Activated CD8-positive, alpha-beta memory T cell treated with anti-CD3 and anti-CD28 coated beads for 48 hours (primary cell): ENCODE data around the gene REEP2.

Experiments used
- DNase-seq, 3 experiments: peaks; one replicate each; pipeline ENCODE4 v3.0.0-alpha.2; 2020; ENCODE audit warnings: low read depth in 2 of 3, low spot score in 2 of 3

The REEP2 gene

DNA sequence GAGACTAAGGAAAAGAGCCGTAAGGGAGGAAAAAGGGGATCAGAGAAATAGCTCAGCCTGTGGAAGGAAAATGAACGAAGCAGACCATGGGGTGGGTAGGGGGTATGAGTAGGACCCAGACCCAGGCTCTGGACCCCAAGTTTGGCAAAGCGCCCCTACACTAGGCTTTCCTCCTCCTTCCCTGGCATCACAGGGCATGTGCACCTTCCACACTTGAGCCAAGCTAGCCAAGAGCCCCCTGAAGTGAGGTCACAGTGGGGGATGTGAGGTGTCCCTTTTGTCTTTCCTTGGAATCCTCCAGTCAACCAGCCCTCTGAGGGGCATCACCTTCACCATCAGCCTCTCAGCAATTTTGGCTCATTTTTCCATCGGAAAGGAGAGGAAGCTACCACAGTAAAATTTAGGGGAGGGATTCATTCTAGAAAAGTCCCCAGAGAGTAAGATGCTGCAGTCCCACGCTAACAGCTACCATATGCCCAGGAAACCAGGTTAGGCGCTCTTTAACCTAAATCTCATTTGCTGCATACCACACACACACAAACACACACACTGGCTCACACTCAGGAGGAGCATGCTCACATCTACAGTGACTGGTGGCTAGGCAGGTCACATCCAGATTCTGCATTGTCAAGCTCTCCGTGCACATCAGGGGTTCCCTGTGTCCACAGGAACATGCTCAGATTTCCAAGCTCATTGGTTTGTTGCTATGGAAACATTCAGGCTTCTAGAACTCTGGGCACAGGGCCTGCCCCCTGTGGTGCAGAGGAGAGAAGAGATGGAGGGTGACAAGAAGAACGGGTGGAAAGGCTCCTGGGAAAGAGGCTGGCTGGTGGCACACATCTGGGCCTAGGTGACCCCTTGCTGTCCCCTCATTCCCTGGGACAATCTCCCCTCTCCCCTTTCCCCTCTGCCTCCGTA is 9.9 kb downstream of the REEP2 start:
- no peak for DNase-seq

DNA sequence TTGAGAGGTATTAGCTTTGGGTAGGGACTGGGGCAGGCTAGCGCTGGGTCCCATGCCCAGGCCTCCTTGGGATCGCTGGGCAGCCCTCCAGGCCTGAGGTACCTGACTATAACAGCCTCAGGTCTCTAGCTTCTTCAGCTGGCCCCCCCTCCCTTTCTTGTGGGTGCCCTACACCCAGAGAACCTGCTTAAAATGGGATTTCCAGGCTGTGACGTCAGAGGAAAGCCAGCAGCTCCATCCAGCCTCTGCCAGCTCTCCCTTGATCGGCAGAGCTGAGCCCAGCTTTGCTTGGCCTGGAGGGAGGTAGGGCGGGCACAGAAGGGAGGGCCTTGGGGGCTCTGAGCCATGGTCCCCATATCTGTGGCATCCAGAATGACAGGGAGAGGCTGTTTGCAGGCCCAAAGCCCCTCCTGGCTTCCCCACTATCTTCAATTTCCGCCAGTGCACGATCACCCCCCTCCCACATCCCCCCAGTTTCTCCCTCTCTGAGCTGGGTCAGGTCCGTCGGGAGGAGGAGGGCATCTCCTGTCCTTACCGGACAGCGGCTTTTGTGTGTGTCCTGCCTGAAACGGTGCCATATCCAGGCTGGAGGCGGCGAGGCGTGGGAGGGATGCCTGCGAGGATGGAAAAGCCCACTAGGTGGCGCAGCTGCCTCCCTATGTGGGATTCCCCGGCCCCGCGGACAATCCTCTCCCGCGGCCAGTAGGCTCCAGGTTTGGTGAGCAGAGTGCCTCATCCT is 10.8 kb downstream of the REEP2 start:
- DNase-seq: peak; percentile 47 to 86 (median 83)

DNA sequence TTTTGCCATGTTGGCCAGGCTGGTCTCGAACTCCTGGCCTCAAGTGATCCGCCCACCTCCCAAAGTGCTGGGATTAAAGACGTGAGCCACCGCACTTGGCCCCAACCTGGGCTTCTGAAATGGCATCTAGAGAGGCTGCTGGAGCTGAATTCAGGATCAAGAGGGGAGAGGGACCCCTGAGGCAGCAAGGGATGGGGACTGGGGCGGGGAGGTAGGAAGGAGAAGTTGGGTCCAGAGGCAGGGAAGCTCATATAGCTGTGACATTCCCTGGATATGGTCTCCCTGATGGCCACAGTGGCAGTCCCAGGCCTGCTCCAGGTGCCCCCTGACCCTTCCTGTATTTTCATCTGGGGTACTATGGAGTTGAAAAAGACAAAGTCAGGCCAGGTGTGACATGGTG is 12.1 kb downstream of the REEP2 start:
- DNase-seq: no peak

DNA sequence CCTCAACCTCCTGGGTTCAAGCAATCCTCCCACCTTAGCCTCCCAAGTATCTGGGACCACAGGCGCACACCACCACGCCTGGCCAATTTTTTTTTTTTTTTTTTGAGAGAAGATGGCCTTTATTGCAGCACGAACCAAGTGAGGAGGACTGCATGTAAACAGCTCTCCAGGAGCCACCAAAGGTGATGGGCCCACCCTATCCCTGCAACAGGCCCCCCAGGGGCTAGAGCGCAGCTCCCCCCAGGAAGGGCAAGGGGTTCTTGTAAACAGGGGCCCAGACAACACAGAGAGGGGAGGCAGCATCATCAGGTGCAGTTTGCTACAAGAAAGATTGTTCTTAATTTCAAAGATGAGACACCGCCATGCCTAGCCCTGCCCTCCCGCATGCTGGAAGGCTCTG is 13.9 kb downstream of the REEP2 start:
- DNase-seq: no peak

DNA sequence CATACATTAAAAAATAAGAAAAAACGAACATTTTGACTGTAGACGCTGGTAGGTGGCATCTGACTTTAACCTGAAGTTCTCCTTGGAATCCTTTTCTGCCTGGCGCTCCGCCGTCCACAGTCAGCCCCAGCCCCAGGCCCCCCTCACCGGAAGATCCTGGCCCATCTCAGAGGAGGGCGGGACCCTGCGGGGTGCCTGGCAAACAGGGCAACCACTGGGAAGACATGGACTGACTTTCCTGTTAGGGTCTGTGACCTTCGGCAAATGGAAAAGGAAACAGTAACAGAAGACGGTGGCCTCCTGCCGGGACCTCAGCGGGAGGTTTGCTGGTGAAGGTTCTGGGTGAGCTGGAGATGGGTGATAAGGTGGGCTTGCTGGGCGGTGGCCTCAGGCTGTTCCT is 14.7 kb downstream of the REEP2 start:
- no peak for DNase-seq

DNA sequence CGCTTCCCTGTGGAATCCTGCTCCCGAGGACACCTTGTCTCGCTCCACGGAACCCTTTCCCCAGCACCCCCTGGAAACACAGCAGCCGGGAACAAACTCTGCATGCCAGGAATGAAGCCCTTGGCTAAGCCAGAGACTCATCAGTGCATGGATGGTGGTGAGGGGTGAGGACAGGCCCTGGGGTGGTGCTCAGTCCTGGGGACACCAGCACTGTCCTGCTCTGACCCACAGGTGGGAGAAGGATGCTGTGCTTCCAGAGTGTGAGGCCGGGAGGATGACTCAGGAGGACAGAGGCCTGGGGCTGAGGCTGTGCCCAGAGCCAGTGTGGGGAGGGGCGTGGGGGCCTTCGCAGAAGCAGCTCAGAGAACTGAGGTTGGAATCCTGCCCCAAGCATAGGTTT is 15.3 kb downstream of the REEP2 start:
- DNase-seq: no peak

DNA sequence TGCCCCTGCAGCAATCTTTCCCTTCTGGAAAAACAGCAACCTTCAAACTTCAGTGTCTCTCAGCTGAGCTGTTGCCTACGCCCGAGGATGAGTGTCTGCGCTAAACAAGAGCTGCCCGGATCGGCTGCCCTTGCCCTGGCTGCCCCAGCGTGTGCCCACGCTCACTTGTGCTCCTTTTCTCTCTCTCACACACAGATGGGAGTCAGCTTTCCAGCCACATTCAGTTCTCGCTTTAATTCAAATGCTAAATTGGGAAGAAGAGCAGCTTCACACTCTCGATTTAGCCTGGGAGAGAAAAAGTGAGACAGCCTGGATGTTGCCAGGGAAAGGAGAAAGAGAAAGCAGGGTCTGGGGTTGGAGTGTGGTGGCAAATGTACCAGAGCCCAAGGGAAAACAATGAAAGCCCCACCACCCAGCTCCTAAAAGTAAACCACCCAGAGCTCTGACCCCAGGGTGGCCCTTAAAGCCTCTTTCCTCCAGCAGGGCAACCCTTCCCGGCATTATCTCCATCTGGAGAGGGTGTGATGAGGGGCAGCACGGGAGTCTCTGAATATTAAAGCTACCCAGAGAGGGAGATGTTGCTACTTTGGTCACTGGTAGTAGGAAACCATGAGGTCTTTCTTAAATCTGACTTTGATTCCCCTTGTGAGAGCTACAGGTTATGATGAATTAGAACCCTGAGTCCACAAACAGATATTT is 16.5 kb downstream of the REEP2 start:
- DNase-seq: no peak

DNA sequence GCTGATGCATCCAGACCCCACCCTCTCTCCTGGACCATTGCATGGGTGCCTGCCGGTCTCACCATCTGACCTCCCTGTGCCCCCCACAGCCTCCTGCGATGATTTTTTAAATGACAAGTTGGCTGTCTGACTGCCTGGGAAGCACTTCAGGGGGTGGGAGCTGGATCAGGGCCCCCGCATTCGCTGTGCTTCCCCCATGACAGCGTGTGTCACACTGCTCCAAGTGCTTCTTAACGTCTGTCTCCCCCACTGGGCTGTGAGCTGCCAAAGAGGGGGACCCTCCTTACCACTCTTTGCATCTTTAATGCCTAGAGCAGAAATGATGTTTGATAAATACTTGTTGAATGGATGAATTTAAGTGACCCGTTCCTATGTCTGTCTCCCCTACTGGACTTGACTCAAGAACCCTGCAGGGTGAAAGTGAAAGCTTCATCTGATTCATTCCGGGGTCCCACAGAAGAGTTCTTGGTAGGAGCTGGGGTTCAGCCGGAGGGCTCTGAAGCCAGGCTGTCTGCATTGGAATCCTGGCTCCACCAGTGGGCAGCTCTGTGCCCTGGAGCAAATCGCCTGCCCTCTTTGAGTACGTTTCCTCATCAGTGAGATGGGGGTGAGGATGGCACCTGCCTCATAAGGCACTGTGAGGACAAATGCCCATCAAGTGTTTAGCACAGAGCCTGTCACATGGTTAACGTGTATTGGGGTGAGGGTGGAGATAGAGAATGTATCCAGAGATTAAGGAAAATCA is 18.8 kb downstream of the REEP2 start:
- no peak for DNase-seq

DNA sequence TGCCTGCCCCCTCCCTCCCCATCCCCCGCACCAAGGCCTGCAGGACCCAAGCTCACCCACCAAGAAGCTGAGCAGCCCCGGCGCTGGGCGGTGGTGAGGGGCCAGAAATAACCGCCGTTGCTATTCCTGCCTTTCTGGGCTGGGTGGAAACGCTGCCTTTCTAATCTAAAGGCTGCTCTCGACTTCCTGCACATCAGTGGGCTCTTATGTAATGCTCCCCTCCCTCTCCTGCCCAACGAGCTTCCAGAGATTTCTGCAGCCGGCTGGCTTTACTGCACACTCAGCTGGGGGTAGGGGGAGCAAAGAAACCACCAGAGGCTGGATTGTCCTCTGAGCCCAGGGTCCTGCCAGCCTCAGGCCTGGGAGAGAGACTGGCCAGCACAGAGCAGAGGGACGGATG is 19.5 kb downstream of the REEP2 start:
- DNase-seq: no peak

DNA sequence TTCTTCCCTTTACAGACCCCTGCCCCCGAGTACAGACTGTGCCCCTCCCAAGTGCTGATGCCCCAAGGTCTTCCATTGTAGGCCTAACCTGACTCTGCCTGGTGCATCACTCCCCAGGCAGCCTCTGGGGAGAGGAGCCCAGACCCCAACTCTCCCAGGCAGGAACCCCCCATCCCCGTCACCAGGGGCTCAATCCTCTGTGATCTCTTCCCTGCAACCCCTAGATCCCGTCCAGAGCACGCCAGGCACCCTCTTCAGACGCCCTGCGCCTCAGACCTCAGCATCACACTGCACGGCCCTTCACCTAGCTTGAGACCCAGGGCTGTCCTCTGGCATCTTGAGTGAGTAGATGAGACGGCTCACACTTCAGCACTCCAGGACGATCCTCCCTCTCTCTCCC is 20.0 kb downstream of the REEP2 start:
- no peak for DNase-seq

DNA sequence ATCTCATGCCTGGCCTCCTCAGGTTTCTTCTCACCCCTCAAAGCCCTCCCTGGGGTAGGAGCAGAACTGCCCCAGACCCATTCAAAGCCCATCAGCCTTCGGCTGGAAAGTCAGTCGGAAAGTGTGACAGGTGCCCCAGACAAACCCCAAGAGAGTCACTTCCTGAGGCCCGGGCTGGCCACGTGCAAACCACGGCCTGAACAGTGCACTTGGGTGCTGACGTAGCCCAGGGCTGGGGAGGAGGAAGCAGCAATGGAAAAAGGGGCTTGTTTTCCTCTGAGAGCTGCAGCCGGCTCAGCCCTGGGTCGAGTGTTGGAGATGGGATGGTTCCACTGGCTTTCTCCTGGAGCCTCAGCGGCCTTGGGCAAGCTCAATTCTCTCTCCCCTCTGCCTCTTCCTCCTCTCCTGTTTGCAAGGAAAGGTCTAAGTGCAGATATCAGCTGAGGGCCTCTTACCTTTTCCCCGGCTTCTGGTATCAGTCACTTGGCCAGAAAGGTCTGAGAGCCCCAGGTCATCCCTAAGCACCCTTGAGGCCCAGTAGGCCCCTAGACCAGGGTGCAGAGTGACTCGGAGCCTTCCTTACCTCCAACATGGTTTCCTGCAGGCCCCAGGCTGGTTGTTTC is 20.6 kb downstream of the REEP2 start:
- peak; percentile 57 to 82 (median 69) for DNase-seq

DNA sequence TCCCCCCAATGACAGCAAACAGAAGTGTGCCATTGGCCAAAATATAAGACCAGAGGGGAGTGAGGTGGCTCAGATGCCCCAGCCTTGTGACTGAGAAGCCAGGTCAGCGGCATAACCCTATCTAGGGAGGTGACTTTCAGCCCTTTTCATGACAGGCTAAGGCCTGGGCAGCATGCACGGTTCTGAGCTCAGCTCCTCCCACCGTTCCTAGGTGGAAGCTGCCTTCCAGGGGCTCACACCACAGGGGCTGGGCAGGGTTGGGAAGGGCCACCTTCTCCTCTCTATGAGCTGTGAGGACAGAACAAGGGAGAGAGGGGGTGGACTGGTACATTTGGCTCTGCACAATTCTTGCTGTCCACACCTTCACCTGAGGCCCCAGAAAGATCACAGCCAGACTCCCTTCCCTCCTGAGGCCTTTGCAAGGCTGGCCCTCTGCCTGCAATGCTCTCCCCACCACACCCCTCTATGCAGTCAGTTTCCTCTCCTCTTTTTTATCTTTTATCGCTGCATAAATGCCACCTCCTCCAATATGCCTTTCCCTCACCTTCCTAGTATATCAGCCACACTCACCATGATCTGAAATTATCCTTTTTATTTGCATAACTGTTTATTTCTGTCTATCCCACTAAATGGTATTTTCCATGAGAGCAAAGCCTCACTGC is 21.3 kb downstream of the REEP2 start:
- no peak for DNase-seq

DNA sequence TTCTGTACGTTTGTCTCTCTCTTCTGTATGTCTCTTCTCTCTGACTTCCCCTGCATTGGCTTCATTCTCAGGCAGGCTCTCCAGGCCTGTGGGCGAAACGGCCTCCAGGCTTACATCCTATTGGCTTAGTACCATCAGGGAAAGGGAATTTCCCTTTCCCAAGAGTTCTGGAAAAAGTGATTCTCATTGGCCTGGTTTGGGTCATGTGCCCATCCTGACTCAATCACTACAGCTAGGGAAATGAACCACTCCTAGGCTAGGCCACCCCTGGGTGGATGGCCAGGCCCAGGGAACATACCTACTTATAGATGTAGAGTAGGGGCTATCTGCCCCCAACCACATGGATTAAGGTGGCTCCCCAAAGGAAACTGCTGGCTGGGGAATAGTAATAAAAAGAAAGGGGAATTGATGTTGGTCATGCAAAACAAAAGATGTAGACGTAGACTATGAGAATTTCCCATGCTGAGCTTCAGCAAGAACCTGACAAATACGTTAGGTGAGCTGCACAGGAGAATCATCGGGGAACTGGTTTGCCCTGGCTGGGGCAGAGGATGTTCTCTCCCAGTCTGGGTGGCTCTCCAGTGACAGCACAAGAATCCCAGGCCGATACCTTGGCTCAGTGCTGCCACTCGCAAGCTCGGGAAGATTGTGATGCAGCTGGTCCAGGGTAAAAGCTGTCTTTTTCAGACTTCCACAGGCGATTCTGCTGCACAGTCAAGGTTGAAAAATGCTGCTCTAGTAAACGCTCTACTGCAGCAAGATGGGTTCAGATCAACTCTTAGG is 22.7 kb downstream of the REEP2 start:
- DNase-seq: no peak

DNA sequence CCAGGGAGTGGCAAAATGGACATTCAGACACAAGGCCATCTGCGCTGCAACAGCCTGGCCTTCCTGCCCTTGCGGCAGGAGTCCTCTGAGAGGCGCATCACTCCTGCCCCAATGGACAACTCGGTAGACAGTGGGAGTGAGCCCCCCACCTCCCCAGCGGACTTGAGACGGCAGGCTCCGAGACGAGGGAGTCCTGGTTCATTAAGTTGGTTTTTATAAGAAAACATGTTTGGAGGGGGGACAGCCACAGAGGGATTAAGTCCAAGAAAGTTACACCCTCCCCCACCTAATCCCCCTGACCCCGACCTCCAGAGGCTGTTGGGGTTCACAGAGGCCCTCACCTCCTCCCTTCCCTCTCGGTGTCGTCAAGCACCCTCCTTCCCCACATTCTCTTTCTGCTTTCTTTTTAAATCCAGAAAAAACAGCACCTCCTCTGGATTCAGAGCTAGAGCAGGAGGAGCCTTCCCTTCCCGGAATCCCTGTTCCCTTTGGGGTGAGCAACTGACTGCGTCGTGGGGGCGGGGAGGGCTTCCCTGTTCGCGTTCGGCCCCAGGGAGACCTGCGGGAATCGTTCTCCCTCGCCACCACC is 24.7 kb downstream of the REEP2 start:
- no peak for DNase-seq

DNA sequence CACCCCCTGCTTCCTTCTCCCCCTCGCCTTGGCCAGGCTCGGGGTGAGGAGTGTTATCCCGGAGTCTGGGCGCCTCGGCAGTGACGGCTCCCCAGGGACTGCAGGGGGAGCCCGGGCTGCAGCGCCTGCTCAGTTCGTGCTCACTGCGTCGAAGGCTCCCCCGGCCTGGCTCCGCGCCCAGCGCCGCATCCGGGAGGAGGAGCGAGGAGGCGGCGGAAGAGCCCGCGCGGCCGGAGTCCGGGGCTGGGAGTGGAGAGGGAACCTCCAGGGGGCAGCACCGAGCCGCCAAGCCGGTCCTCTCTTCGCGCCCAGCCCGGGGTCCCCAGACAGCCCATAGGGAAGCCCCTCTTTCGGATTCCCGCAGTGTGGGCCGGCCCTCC is 25.1 kb downstream of the REEP2 start:
- peak; percentile 88 to 93 (median 89) for DNase-seq

DNA sequence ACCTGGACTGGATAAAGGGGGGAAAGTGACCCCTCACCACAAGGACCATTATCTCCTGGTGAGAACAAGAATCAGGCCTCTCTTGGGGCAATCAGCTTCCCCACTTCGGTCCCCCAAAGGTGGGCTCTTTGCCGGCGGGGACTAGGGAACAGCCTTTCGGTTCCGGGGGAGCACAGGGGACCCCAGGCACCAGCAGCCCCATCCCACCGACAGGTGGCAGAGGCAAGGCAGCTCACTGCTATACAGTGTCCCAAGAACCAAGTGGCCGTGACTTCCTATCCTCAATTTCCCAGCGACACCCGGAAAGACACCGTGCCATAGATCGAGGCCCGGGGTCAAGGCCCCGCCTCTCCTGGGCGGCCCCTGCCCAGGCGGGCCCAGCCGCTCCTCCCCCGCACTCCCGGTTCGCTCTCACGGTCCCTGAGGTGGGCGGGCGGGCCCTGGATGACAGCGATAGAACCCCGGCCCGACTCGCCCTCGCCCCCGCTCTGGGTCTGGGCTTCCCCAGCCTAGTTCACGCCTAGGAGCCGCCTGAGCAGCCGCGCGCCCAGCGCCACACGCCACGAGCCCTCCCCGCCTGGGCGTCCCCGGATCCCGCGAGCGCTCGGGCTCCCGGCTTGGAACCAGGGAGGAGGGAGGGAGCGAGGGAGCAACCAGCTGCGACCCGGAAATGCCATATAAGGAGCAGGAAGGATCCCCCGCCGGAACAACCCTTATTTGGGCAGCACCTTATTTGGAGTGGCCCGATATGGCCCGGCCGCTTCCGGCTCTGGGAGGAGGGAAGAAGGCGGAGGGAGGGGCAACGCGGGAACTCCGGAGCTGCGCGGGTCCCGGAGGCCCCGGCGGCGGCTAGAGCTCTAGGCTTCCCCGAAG is 25.8 kb downstream of the REEP2 start:
- DNase-seq: peak; percentile 84 to 97 (median 90)

DNA sequence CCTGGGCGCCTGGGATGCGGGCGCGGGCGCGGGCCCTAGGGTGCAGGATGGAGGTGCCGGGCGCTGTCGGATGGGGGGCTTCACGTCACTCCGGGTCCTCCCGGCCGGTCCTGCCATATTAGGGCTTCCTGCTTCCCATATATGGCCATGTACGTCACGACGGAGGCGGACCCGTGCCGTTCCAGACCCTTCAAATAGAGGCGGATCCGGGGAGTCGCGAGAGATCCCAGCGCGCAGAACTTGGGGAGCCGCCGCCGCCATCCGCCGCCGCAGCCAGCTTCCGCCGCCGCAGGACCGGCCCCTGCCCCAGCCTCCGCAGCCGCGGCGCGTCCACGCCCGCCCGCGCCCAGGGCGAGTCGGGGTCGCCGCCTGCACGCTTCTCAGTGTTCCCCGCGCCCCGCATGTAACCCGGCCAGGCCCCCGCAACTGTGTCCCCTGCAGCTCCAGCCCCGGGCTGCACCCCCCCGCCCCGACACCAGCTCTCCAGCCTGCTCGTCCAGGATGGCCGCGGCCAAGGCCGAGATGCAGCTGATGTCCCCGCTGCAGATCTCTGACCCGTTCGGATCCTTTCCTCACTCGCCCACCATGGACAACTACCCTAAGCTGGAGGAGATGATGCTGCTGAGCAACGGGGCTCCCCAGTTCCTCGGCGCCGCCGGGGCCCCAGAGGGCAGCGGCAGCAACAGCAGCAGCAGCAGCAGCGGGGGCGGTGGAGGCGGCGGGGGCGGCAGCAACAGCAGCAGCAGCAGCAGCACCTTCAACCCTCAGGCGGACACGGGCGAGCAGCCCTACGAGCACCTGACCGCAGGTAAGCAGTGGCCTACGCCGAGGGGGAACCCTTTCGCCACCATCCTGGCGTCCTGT is 26.6 kb downstream of the REEP2 start, which contains the start of gene EGR1:
TSS of gene EGR1 (plus strand) at position 219 of the 864 bp plus-strand sequence. CDS start at position 502, 283 bp downstream.
- DNase-seq: peak in 2 of 3 experiments; percentile 85 to 93
